K562 (cell line): ENCODE results near the gene C1orf74. TPM values are rescaled to one million over a fixed set of nuclear protein-coding genes. Genes with fewer than 3 reads are reported as not detected.

Experiments
- ERF ChIP-seq: fragments of 450-650 bp; formaldehyde crosslinking; IDR thresholded peaks from 2 replicates; pipeline ENCODE4 v1.4.0; 2020; ENCODE audit warnings: mild to moderate bottlenecking, mixed read lengths
- HDAC3 ChIP-seq: fragments of 450-650 bp; IDR thresholded peaks from 2 replicates; pipeline ENCODE4 v1.6.1; 2018; ENCODE audit warnings: borderline replicate concordance, mild to moderate bottlenecking, moderate library complexity; ENCODE audit not compliant: partially characterized antibody
- HMGN3 ChIP-seq: IDR thresholded peaks from 2 replicates; pipeline ENCODE4 v1.6.1; 2011; ENCODE audit warnings: borderline replicate concordance, low read depth, mild to moderate bottlenecking, mixed read lengths, low read length; ENCODE audit not compliant: insufficient read length; ENCODE audit errors: extremely low read depth
- JUND ChIP-seq, 2 experiments: IDR thresholded peaks; 2 replicates in 1 of 2; 3 replicates in 1 of 2; pipeline ENCODE4 v1.6.1; 2011; ENCODE audit warnings: borderline replicate concordance in 2 of 2, low read depth in 2 of 2, low read length in 2 of 2, improper control_type of control experiment in 1 of 2, missing biosample characterization in 1 of 2, missing genetic modification characterization in 1 of 2, missing genetic modification reagents in 1 of 2
- KLF13 ChIP-seq: fragments of 450-650 bp; IDR thresholded peaks from 2 replicates; pipeline ENCODE4 v1.6.1; 2016; ENCODE audit warnings: missing genetic modification characterization, low read depth, mild to moderate bottlenecking, missing compliant biosample characterization, moderate library complexity, borderline replicate concordance
- MCM7 ChIP-seq, 2 experiments: fragments of 450-650 bp; IDR thresholded peaks; 2 replicates each; pipeline ENCODE4 v1.6.1; 2016 to 2018
- NCOA6 ChIP-seq: fragments of 450-650 bp; IDR thresholded peaks from 2 replicates; pipeline ENCODE4 v1.6.1; 2017; ENCODE audit warnings: mild to moderate bottlenecking
- NFIX ChIP-seq: fragments of 250-450 bp; sonication (Bioruptor Pico); IDR thresholded peaks from 2 replicates; pipeline ENCODE4 v1.4.0; 2020; ENCODE audit warnings: low read depth, mild to moderate bottlenecking, moderate library complexity
- NONO ChIP-seq, 2 experiments: fragments of 200-400 bp in 1 of 2; fragments of 450-650 bp in 1 of 2; formaldehyde crosslinking in 1 of 2; IDR thresholded peaks; 2 replicates each; pipeline ENCODE4 v1.6.1; 2017; ENCODE audit warnings: low read depth in 2 of 2, mild to moderate bottlenecking in 2 of 2, moderate library complexity in 2 of 2, low read length in 1 of 2
- NR2C1 ChIP-seq, 2 experiments: fragments of 450-650 bp; IDR thresholded peaks; 2 replicates each; pipeline ENCODE4 v1.6.1; 2017; ENCODE audit warnings: mild to moderate bottlenecking in 2 of 2, antibody characterized with exemption in 1 of 2, inconsistent platforms in 1 of 2, missing compliant biosample characterization in 1 of 2, missing genetic modification characterization in 1 of 2
- PHF21A ChIP-seq: fragments of 450-650 bp; IDR thresholded peaks from 2 replicates; pipeline ENCODE4 v1.6.1; 2017; ENCODE audit warnings: low read depth, borderline replicate concordance
- POLR2AphosphoS2 ChIP-seq: IDR thresholded peaks from 2 replicates; pipeline ENCODE4 v1.6.1; 2012; ENCODE audit warnings: low read length, improper control_type of control experiment
- SIN3B ChIP-seq: fragments of 450-650 bp; IDR thresholded peaks from 2 replicates; pipeline ENCODE4 v1.6.1; 2017; ENCODE audit warnings: low read depth, mild to moderate bottlenecking, moderate library complexity
- XRCC5 ChIP-seq: fragments of 200-400 bp; formaldehyde crosslinking; IDR thresholded peaks from 2 replicates; pipeline ENCODE4 v1.6.1; 2017; ENCODE audit warnings: low read depth, mild to moderate bottlenecking, low read length
- ZC3H11A ChIP-seq: IDR thresholded peaks from 2 replicates; pipeline ENCODE4 v1.6.1; 2012; ENCODE audit warnings: low read depth, low read length, improper control_type of control experiment
- ZFX ChIP-seq: sonication (generic); formaldehyde crosslinking; IDR thresholded peaks from 2 replicates; pipeline ENCODE4 v1.8.0; 2022; ENCODE audit warnings: mild to moderate bottlenecking, missing genetic modification reagents, moderate library complexity
- ZNF311 ChIP-seq: fragments of 250-450 bp; sonication (Bioruptor Pico); IDR thresholded peaks from 2 replicates; pipeline ENCODE4 v1.4.0; 2020; ENCODE audit warnings: mild to moderate bottlenecking, moderate library complexity
- ZNF764 ChIP-seq: fragments of 250-450 bp; sonication (Bioruptor Pico); IDR thresholded peaks from 2 replicates; pipeline ENCODE4 v1.4.0; 2020; ENCODE audit warnings: low read depth, mild to moderate bottlenecking, moderate library complexity
- polyA plus RNA-seq, 8 experiments: library from polyadenylated mRNA; depleted of rRNA in 4 of 8; stranded (reverse) in 5 of 8; unstranded in 3 of 8; fragments of >200 nt; fragmentation: Nextera tagmentation in 2 of 8; fragmentation: Illumina TruSeq in 1 of 8; extraction: Ambion mirVana in 2 of 8; extraction: Trizol in 1 of 8; gene quantifications; 2 replicates each; pipeline versions ENCODE4 v1.2.1 to v1.2.3, GENCODE V29; 2011 to 2014; ENCODE audit warnings: inconsistent platforms in 1 of 8, missing spikeins in 1 of 8
- total RNA-seq, 7 experiments: library from RNA; depleted of rRNA in 6 of 7; stranded (reverse); fragments of >200 nt in 6 of 7; fragmentation: Illumina TruSeq in 2 of 7; extraction: Trizol in 2 of 7; gene quantifications; 2 replicates each; pipeline versions ENCODE4 v1.2.1 to v1.2.3, GENCODE V29; 2011 to 2021; ENCODE audit warnings: low replicate concordance in 1 of 7
- TF ChIP-seq, protein P1 (sequence below): fragments of 450-650 bp; IDR thresholded peaks from 2 replicates; pipeline ENCODE4 v1.7.1; 2018; ENCODE audit warnings: mild to moderate bottlenecking, low read depth; ENCODE audit not compliant: partially characterized antibody
- TF ChIP-seq, protein P2 (sequence below): fragments of 450-650 bp; formaldehyde crosslinking; IDR thresholded peaks from 2 replicates; pipeline ENCODE4 v1.4.0; 2022; ENCODE audit warnings: mild to moderate bottlenecking, moderate library complexity
- TF ChIP-seq, protein P3 (sequence below): fragments of 200-800 bp; sonication (Bioruptor generic); IDR thresholded peaks from 2 replicates; pipeline ENCODE4 v1.6.1; 2017; ENCODE audit warnings: missing genetic modification characterization, missing compliant biosample characterization

C1orf74 gene
- total and polyA plus RNA-seq, 9 of the 15 experiments (the other 6 are each of a cell fraction or from before 2014, with no cell fraction given) = 4.0 to 7.6 (median 5.7) TPM

DNA sequence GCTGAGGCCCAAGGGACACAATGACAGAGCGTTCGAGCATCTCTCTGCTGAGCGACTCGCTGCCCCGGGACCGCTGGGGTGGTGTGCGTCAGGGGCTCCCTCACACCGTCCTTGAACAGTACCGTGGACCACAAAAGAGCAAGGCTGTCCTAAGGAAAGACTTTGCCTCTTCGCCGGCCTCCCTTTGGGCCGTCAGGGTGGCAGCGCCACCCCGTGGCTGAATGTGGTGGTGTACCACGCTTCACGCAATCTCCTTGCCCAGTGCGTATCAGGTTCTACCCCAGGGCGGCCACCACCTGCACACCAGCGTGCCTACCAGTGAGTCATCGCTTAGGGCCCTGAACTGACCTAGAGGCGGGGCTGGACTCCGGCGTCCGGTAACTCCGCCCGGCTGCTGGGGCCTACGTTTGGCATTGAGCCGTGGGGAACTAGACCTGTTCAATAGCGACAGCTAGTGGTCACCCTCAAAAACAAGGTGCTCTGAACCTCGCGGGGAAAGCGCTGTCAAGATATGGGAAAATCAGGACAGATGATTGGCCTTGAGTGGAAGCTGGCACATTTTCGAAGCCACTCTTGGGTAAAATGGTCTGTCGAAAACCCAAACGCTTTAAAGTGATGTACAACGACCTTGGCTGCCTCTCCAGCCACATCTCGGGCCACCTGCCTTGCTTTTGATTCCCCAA lies 36.6 kb downstream of the C1orf74 start (continued):
- TF ChIP-seq, protein P1, sequence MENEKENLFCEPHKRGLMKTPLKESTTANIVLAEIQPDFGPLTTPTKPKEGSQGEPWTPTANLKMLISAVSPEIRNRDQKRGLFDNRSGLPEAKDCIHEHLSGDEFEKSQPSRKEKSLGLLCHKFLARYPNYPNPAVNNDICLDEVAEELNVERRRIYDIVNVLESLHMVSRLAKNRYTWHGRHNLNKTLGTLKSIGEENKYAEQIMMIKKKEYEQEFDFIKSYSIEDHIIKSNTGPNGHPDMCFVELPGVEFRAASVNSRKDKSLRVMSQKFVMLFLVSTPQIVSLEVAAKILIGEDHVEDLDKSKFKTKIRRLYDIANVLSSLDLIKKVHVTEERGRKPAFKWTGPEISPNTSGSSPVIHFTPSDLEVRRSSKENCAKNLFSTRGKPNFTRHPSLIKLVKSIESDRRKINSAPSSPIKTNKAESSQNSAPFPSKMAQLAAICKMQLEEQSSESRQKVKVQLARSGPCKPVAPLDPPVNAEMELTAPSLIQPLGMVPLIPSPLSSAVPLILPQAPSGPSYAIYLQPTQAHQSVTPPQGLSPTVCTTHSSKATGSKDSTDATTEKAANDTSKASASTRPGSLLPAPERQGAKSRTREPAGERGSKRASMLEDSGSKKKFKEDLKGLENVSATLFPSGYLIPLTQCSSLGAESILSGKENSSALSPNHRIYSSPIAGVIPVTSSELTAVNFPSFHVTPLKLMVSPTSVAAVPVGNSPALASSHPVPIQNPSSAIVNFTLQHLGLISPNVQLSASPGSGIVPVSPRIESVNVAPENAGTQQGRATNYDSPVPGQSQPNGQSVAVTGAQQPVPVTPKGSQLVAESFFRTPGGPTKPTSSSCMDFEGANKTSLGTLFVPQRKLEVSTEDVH = peak; percentile 38
- TF ChIP-seq PHF21A (0 out of 2 replicates have a peak, but pooled peaks have one; percentile 22), KLF13 (tag) (no peak), NCOA6 (no peak), ZNF311 (CRISPR knock-in tag) (no peak), ZNF764 (CRISPR knock-in tag) (no peak), NONO (IDR thresholded peaks at IDR 0.05; ENCODE audit: low read depth in 2 of 2, low read length in 1 of 2) (0 out of 4 replicates have a peak, but pooled peaks of 1 of the 2 experiments have one; percentile 43), XRCC5 (peak; percentile 98), ZC3H11A (no peak), NR2C1 (IDR thresholded peaks at IDR 0.05) (no peak), NR2C1 (tag; IDR thresholded peaks at IDR 0.05) (no peak), POLR2AphosphoS2 (no peak), HDAC3 (no peak), ZFX (CRISPR knock-in tag) (peak; percentile 68), ERF (CRISPR knock-in tag) (0 out of 2 replicates have a peak, but pooled peaks have one; percentile 21), HMGN3 (peak; percentile 56), SIN3B (no peak), NFIX (no peak), MCM7 (IDR thresholded peaks at IDR 0.05) (no peak), JUND (IDR thresholded peaks at IDR 0.05; ENCODE audit: borderline replicate concordance, low read depth, low read length) (peak; percentile 98), JUND (tag; IDR thresholded peaks at IDR 0.05; ENCODE audit: borderline replicate concordance, low read depth, low read length) (peak; percentile 97; the same call in 2 of the 3 replicates)
- TF ChIP-seq, protein P2, sequence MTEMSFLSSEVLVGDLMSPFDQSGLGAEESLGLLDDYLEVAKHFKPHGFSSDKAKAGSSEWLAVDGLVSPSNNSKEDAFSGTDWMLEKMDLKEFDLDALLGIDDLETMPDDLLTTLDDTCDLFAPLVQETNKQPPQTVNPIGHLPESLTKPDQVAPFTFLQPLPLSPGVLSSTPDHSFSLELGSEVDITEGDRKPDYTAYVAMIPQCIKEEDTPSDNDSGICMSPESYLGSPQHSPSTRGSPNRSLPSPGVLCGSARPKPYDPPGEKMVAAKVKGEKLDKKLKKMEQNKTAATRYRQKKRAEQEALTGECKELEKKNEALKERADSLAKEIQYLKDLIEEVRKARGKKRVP (CRISPR knock-in tag) = peak; percentile 36; the same call in 1 of the 2 replicates
- TF ChIP-seq, protein P3, sequence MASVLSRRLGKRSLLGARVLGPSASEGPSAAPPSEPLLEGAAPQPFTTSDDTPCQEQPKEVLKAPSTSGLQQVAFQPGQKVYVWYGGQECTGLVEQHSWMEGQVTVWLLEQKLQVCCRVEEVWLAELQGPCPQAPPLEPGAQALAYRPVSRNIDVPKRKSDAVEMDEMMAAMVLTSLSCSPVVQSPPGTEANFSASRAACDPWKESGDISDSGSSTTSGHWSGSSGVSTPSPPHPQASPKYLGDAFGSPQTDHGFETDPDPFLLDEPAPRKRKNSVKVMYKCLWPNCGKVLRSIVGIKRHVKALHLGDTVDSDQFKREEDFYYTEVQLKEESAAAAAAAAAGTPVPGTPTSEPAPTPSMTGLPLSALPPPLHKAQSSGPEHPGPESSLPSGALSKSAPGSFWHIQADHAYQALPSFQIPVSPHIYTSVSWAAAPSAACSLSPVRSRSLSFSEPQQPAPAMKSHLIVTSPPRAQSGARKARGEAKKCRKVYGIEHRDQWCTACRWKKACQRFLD = 0 out of 2 replicates have a peak, but pooled peaks have one; percentile 32
